Measurements from ENCODE around the gene FAM174B. TPM values are rescaled to one million over a fixed set of nuclear protein-coding genes. Genes with fewer than 3 reads are reported as not detected.

FAM174B gene
- total RNA-seq, 4 donors from 2014 or later, result 2.2 to 8.5 (median 4.4) TPM

DNA sequence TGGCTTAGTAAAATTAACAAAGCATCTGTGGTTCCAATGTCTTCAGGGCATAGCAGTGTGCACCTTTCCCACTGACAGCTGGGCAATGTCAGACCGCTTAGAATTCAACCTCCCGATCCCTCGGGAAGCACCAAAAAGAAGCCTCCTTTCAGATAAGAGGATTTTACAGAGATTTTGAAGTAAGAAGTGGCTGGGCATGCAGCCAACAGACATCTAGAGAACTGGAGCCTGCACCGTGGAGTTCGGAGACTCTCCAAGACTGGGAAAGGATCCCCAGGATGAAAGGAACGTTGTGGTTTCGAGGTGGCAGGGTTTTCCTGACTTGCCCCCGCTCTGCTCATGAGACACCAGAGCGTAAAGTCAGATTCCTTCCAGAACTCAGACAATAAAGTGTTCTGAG, 5.3 kb downstream of the FAM174B start:
- TF ChIP-seq, protein P1, sequence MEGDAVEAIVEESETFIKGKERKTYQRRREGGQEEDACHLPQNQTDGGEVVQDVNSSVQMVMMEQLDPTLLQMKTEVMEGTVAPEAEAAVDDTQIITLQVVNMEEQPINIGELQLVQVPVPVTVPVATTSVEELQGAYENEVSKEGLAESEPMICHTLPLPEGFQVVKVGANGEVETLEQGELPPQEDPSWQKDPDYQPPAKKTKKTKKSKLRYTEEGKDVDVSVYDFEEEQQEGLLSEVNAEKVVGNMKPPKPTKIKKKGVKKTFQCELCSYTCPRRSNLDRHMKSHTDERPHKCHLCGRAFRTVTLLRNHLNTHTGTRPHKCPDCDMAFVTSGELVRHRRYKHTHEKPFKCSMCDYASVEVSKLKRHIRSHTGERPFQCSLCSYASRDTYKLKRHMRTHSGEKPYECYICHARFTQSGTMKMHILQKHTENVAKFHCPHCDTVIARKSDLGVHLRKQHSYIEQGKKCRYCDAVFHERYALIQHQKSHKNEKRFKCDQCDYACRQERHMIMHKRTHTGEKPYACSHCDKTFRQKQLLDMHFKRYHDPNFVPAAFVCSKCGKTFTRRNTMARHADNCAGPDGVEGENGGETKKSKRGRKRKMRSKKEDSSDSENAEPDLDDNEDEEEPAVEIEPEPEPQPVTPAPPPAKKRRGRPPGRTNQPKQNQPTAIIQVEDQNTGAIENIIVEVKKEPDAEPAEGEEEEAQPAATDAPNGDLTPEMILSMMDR (IDR thresholded peaks at IDR 0.05; ENCODE audit: low read depth), result no peak

DNA sequence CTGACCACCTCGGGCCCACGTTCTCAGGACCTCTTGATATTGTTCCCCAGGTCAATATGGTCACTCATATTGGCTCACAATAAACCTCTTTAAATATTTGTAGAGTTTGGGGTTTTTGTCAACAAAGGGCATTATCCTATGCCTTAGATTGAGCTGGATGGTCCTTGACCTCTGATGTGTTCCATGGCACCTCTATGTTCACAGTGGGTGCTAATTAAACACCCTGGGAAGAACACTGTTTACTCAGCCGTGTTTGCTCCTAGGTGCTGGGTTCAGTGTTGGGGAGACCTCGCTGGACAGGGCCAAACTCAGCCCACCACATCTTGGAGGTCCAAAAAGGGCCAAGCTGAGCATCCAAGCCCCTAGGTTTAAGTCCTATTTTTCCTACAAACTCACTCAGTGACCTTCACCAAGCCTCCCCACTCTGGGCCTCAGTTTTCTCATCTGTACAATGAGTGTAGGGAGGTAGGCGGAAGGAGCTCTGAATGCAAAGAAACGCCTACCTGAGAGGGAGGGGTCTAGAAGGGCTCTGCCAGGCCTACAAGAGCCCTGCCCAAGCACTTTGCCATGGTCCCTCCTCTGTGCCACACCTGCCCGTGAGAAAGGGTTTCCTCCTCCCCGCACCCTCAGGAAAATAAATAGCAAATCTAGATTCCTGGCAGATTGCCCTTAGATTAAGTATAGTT, 7.2 kb downstream of the FAM174B start:
- TF ChIP-seq, protein P1 (IDR thresholded peaks at IDR 0.05; ENCODE audit: low read depth), result no peak

- TF ChIP-seq, protein P1 (IDR thresholded peaks at IDR 0.05; ENCODE audit: low read depth), result no peak
These were observed 8.0 kb downstream of the FAM174B start for GRCh38 chr15:92647467-92648163.

- TF ChIP-seq, protein P1 (IDR thresholded peaks at IDR 0.05; ENCODE audit: low read depth), result no peak
These were observed 9.4 kb downstream of the FAM174B start for GRCh38 chr15:92646216-92646615.

DNA sequence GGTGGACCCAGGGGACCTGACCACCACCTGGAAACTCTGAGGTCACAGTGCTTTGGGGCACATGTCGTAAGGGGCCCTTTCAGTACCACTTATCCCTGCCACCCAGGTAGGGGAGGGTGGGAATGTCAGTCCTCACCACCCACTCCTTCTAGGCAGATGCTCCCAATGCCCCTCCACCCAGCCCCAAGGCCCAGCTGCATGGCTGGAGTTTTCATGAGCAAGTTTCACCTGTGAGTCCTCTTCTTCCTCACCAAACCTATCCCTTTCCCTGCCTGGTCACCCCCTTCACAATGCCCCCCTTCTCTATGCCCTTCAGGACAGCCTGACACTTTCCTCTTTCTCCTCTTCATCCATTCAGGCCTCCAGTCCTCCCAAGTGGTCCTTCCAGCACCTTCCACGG, 9.8 kb downstream of the FAM174B start:
- TF ChIP-seq, protein P1 (IDR thresholded peaks at IDR 0.05; ENCODE audit: low read depth), result no peak

- TF ChIP-seq, protein P1 (IDR thresholded peaks at IDR 0.05; ENCODE audit: low read depth), result no peak
These were observed 10.4 kb downstream of the FAM174B start for GRCh38 chr15:92645051-92645631.

Measured in subcutaneous adipose tissue (tissue), 4 donors.